HG02571 (cell line): ENCODE measurements around the gene ZBP1.

Source experiments
- ATAC-seq: cut with Tn5 transposase; IDR thresholded peaks from one replicate; pipeline ENCODE4 v1.9.1; 2021; ENCODE audit warnings: mild to moderate bottlenecking, moderate library complexity; ENCODE audit not compliant: unreplicated experiment

ZBP1 gene

DNA sequence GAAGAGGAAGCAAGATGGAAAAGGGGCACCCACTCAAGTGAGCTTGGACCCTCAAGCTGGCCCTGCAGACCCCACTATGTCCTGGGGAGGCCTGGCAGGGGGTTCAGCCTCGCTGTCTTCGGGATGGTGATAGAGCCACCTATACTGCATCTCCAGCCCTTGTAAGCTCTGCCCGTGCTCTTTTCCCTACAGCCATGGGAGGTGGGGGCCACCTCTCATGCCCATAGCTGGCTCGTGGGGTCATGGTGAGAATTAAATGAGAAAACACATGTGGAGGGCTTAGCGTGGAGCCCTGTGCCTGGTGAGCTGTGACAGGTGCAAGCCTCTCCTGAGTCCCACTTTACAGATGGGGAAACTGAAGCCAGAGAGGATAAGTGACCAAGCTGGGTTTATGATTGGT, 31.6 kb downstream of the ZBP1 start:
- ATAC-seq: no peak

GRCh38 chr20:57587989-57588377, 32.2 kb downstream of the ZBP1 start:
- no peak for ATAC-seq

- ATAC-seq: no peak
Observed at GRCh38 chr20:57587278-57587988, 32.8 kb downstream of the ZBP1 start.

DNA sequence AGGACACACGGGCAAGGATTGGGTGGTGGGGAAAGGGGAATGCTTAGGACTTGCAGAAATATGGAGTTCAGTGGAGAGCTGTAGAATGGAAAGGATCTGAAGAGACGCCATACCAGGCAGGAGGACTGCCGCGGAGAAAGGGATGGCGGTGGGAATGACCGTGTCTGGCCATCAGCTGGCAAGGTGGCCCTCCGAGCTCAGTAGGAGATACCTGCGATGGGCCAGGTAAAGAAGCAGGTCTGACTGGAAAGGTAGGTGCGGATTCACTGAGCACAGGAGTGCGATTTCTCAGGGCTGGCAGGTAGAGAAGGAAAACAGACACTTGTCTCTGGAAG, 33.3 kb downstream of the ZBP1 start:
- ATAC-seq: no peak

DNA sequence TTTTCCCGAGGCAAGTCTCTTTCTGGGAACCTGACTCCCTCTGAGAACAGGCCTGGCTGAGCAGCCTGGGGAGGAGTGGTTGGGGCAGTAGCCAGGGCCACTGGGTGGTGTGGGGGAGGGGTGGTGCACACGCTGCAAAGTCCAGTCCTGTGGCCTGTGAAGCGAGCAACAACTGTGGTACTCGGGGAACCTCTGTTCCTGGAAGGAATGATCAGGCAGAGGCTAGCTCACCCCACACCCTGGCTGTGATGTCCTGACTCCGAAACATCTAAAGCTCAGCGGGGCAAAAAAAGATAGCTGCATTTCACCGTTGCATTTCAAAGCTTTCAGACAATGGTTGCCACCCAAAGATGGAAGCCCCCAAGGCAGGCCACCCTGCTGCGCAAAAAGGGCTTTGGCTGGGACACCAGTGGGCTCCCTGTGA, 33.8 kb downstream of the ZBP1 start:
- no peak for ATAC-seq

DNA sequence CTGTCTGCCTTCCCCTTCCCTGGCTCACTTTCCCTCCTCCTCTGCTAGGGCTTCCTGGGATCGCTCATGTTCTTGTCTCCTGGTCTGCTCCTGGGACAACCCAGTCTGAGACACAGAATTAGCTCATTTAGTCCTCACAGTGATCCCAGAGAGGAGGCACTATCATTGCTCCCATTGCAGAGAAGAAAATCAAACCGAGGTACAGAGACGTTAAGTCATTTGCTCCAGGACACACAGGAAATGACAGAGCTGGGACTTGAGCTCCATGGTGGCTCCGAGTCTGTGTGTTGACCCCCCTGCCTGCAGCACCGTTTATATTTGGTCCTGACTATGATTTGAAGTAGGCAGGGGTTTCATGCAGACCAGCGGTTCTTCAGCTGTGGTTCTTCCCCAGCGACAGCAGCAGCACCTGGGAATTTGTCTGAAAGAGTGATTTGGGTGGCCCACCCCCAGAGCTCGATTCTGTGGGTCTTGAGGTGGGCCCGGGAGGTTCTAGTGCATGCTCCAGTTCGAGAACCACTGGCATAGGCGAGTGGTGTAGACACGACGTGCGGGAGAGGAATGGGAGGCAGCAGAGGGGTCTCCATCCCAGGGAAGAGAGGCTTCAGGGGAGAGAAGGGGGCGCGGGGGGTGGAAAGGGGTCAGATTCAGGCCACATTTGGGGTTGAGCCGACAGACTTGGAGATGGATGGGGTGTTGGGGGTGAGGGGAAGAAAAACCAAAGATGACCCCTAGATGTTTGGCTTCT, 34.6 kb downstream of the ZBP1 start:
- ATAC-seq: no peak

DNA sequence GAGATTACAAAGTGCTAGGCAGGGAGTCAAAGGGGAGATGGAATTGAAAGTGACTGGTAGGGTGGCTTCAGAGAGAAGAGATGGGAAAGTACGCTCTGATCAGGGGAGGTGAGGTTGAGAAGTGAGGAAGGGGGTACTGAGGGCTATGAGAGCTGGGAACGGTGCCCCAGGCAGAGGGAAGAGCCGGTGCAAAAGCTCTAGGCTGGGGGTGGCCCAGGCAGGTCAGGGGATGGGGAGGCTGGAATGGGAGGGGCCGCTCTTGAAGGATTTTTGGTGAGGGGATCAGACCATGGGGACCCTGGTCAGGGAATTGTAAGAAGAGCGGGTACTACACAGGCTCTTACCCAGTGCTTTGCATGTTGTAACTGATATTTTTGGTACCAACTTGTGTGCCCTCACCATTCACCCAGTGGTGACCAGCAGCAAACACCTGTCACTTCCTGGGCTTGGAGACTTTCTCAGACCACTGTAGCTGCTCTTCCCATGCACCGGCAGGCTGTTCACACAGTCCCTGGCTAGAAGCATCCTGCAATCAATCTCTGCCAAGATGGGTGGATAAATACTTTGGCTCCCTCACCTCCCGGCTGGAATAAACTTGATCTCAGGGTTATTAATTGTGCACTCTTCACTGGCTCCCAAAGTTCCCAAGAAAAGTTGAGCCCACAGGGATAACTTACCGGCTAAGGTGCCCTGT, 35.3 kb downstream of the ZBP1 start:
- no peak for ATAC-seq

GRCh38 chr20:57583289-57584257, 36.7 kb downstream of the ZBP1 start:
- no peak for ATAC-seq

DNA sequence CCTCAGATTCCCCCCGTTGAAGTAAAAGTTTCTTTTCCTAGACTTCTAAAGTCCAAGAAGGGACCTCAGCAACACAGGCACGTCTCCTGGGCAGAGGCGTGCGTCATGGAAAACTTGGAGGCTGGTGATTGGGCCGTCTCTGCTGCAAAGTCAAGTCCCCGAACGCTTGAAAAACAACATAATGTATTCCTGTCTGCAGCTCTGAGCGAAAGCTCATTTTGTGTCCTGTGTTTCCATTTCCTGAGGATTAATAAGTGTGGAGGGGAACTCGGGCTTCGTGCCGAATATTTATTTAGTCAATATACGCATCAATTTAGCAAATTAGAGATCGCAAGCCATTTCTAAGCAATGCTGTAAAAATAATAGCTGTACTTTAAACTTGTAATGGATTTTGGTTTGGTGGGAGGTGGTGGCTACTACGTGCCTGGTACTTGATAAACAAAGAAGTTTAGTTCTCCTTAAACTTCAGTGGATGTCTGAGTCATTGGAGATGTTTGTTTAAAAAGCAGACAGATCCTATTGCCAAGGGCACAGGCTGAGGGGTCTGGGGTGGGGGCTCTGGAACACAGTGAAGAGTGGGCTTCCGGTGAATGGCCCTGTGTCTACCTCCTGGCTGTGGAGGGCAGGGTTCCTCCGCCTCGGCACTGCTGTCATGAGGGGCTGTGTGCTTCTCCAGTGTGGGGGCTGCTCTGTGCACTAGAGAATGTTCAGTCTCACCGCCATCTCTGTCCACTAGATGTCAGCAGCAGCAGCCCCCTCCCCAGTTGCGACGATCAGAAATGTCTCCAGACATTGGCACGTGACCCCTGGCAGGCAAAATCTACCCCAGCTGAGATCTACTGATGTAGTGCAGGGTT, 37.6 kb downstream of the ZBP1 start:
- no peak for ATAC-seq

DNA sequence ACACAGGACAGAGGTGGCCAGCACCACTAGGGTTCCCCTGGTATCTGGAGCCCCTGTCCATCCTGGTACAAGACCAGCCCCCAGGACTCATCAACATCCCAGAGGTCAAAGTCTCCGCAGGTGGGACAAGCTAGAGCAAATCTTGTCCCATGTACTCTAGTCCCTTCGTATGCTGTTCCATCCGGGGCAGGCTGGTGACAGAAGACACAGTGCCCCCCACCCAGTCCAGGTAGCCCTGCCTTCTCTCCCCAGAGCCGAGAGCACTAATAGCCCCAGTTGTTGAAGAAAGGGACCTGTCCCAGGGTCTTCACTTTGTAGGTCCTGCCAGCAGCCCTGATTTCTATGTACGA, 38.2 kb downstream of the ZBP1 start:
- ATAC-seq: no peak

DNA sequence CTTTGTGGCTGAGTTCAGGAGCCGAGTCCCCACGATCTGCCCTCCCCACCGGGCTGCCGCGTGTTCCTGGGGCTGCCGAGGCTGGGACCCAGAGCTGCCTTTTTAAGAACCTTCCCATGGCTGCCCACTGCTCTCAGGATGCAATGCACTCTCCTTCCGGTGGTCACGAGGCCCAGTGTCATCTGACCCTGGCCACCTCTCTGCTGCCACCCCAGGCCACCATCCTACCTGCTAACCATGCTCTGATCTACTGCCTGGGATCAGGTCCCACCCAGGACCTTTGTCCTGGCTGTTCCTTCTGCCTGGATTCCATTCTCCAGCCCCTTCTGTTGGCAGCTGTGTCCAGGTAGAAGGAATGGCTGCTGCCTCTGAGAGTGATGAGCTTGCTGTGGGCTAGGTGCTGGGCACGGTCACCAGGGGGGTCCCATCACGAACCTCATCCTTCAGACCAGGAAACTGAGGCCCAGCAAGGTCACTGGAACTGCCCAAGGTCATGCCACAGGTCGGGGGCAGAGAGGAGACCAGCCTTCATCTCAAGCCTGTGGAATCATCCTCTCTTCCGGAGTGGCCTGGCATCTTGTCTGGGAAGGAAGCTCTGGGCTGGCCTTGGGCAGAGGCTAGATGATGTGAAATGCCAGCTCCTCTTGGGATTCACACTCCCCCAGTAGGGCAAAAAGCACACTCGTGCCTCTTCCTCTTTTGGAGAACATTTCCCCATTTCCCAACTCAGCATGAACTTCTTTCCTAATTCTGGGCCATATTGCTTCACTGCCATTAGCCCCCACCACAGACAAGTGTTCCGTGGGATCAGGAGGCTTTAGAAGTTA, 38.8 kb downstream of the ZBP1 start:
- no peak for ATAC-seq

DNA sequence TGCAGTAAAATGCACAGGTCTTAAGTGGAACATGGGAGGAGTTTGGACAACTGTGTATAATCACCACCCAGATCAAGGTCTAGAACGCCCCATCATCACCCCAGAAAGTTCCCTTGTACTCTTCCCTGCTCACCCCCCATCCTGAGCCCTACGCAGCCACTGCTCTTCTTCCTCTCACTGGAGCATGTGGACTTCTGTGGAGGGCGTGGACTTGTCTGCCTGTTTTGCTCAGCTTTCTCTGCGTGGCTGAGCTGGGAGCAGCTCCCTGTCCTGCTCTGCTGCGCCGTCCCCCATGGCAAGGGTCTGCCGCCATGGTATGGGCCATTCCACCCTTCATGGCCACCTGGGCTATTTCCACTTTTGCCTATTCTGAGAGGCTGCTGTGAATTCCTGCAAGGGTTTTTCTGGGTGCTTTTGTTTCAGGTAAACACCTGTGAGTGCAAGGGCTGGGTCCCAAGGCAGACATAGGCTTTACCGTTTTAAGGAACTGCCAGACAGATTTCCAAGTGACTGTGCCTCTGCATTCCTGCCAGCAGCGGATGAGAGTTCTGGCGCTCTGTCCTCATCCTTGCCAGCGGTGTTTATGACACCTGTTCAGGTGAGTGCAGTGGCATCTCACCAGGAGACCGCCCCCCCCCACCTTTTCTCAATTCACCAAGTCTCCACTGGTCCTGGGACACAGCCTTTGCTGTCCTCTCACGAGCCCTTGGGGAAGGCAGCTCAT, 39.6 kb downstream of the ZBP1 start:
- no peak for ATAC-seq

- ATAC-seq: no peak
Observed at GRCh38 chr20:57579898-57580447, 40.3 kb downstream of the ZBP1 start.

GRCh38 chr20:57579331-57579897, 40.8 kb downstream of the ZBP1 start:
- no peak for ATAC-seq

DNA sequence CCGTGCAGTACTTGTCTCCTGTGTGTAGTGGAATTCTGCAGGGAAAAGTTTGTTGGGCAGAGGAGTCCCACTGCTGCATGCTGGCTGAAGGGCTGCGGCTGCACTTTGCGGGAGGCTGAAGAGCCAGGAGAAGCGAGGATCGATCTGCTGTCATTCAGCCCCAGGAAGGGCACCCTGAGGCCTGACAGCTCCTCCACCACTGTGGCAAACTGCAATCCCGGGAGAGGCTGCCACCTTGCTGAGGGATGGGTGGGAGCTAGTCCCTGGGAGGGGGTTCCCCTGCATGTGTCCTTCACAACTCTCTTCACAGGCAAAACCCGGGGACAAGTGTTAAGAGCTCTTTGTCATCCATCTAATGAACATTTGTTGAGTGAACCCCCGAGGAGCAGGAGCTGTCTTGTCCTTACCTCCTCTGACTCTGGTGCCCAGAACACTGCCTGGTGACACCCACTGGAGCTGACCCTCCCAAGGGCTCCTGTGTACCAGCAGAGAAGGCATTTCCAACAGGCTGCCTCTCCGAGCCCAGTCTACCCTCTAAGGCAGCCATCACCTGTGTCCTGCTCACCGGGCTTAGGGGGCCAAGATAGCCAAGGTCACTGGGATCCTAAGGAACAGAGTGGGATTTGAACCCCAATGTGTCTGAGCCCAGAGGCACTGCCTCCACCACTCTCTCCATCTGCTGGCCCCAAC, 41.6 kb downstream of the ZBP1 start:
- ATAC-seq: no peak

GRCh38 chr20:57577679-57578475, 42.3 kb downstream of the ZBP1 start:
- no peak for ATAC-seq
